Measurements from ENCODE around the gene TNFSF15.

- TF ChIP-seq CTCF (IDR thresholded peaks at IDR 0.05) (no peak), EZH2 (IDR thresholded peaks at IDR 0.05) (no peak), EZH2phosphoT487 (IDR thresholded peaks at IDR 0.05) (no peak)
These were observed 34.8 kb downstream of the TNFSF15 start for GRCh38 chr9:114770991-114771390.

Measured in neural progenitor cell (in vitro differentiated cells).